GM12878 (cell line): ENCODE data around the gene SAMD1.

Experiments
- BCLAF1 ChIP-seq: fragments of 450-650 bp; IDR thresholded peaks from 2 replicates; pipeline ENCODE4 v1.6.1; 2017; ENCODE audit warnings: antibody characterized with exemption, mild to moderate bottlenecking, moderate library complexity
- CEBPB ChIP-seq, 2 experiments: fragments of 150-350 bp in 1 of 2; IDR thresholded peaks; 2 replicates each; pipeline ENCODE4 v1.6.1; 2012 to 2014; ENCODE audit warnings: low read depth in 2 of 2, low read length in 2 of 2, borderline replicate concordance in 1 of 2, inconsistent platforms in 1 of 2
- CREB1 ChIP-seq: IDR thresholded peaks from 2 replicates; pipeline ENCODE4 v1.6.1; 2012; ENCODE audit warnings: low read depth, mild to moderate bottlenecking, inconsistent platforms
- CTCF ChIP-seq, 3 experiments: IDR thresholded peaks in 2 of 3; conservative IDR thresholded peaks in 1 of 3; 2 replicates each; pipeline ENCODE4 v1.5.1; 2011; ENCODE audit warnings: low read depth in 3 of 3, low read length in 3 of 3, mild to moderate bottlenecking in 3 of 3, control low read depth in 2 of 3, moderate library complexity in 2 of 3, inconsistent platforms in 1 of 3, mixed read lengths in 1 of 3; ENCODE audit not compliant: control insufficient read depth in 2 of 3, insufficient read depth in 1 of 3; ENCODE audit errors: extremely low read depth in 1 of 3
- EZH2 ChIP-seq: IDR thresholded peaks from 2 replicates; pipeline ENCODE4 v1.6.1; 2012; ENCODE audit warnings: low read depth, mild to moderate bottlenecking, control low read depth, inconsistent platforms, low read length, borderline replicate concordance; ENCODE audit not compliant: control insufficient read depth
- HDAC6 ChIP-seq: fragments of 200-600 bp; sonication (generic); IDR thresholded peaks from one replicate; pipeline ENCODE4 v1.8.0; 2017; ENCODE audit warnings: antibody characterized with exemption; ENCODE audit not compliant: unreplicated experiment
- JUND ChIP-seq: IDR thresholded peaks from 2 replicates; pipeline ENCODE4 v1.6.1; 2012; ENCODE audit warnings: low read depth, mild to moderate bottlenecking, low read length, improper control_type of control experiment, moderate library complexity
- POLR2A ChIP-seq: IDR thresholded peaks from 2 replicates; pipeline ENCODE4 v1.6.1; 2011; ENCODE audit warnings: low read depth, mild to moderate bottlenecking, low read length
- RBBP5 ChIP-seq: fragments of 200-600 bp; sonication (generic); conservative IDR thresholded peaks from 2 replicates; pipeline ENCODE4 v1.6.1; 2016
- SMC3 ChIP-seq: IDR thresholded peaks from 2 replicates; pipeline ENCODE4 v1.6.1; 2011; ENCODE audit warnings: low read length, improper control_type of control experiment, borderline replicate concordance
- TF ChIP-seq, protein P1 (sequence below): IDR thresholded peaks from 2 replicates; pipeline ENCODE4 v1.6.1; 2011; ENCODE audit warnings: low read depth, low read length, improper control_type of control experiment, borderline replicate concordance

- TF ChIP-seq SMC3 = no peak
- no peak for TF ChIP-seq POLR2A
- TF ChIP-seq, protein P1, sequence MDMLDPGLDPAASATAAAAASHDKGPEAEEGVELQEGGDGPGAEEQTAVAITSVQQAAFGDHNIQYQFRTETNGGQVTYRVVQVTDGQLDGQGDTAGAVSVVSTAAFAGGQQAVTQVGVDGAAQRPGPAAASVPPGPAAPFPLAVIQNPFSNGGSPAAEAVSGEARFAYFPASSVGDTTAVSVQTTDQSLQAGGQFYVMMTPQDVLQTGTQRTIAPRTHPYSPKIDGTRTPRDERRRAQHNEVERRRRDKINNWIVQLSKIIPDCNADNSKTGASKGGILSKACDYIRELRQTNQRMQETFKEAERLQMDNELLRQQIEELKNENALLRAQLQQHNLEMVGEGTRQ = no peak
- TF ChIP-seq RBBP5 = no peak
- TF ChIP-seq JUND = no peak
- TF ChIP-seq CTCF (IDR thresholded peaks at IDR 0.05 in 2 of 3, conservative IDR thresholded peaks at IDR 0.05 in 1 of 3; ENCODE audit: control insufficient read depth in 2 of 3, extremely low read depth in 1 of 3, insufficient read depth in 1 of 3, low read depth in 3 of 3, low read length in 3 of 3) = no peak
- no peak for TF ChIP-seq HDAC6
- no peak for TF ChIP-seq CREB1
- TF ChIP-seq EZH2 = no peak
- TF ChIP-seq BCLAF1 = no peak
- no peak for TF ChIP-seq CEBPB (IDR thresholded peaks at IDR 0.05; ENCODE audit: borderline replicate concordance in 1 of 2, low read depth in 2 of 2, low read length in 2 of 2)
These were observed 30.8 kb downstream of the SAMD1 start for GRCh38 chr19:14059652-14060155.
